AG04449 (cell line): ENCODE measurements around the gene PLLP.
A peak's percentile ranks its signal among the peaks of the same experiment; 100 is the strongest.

Experiments used
- CTCF ChIA-PET: fragments of 350-600 bp; formaldehyde crosslinking; extraction: SDS; loops from one replicate; lab custom pipeline; 2021; ENCODE audit warnings: antibody characterized with exemption; lab: Yijun Ruan, JAX
- POLR2A ChIA-PET: fragments of 400-600, 350-600 bp; formaldehyde crosslinking; extraction: SDS; loops from one replicate; lab custom pipeline; 2020; ENCODE audit warnings: antibody characterized with exemption, inconsistent platforms; lab: Yijun Ruan, JAX
- DNase-seq: peaks from one replicate; pipeline ENCODE4 v3.0.0-alpha.2; 2010; ENCODE audit warnings: low read depth, low spot score
- H3K4me3 ChIP-seq: 2 replicates; pipeline ENCODE4 v1.5.1; 2011; ENCODE audit warnings: low read depth, mild to moderate bottlenecking, control low read depth, low read length
- TF ChIP-seq, protein P1 (sequence below): IDR thresholded peaks from one replicate; pipeline ENCODE4 v1.5.1; 2011; ENCODE audit warnings: mild to moderate bottlenecking, moderate library complexity, low read length, control low read depth, inconsistent platforms; ENCODE audit not compliant: insufficient read depth; ENCODE audit errors: missing control alignments

The PLLP gene

GRCh38 chr16:57255686-57256415 is 28.6 kb downstream of the PLLP start:
- CTCF ChIA-PET, result no interaction called here
- TF ChIP-seq, protein P1, sequence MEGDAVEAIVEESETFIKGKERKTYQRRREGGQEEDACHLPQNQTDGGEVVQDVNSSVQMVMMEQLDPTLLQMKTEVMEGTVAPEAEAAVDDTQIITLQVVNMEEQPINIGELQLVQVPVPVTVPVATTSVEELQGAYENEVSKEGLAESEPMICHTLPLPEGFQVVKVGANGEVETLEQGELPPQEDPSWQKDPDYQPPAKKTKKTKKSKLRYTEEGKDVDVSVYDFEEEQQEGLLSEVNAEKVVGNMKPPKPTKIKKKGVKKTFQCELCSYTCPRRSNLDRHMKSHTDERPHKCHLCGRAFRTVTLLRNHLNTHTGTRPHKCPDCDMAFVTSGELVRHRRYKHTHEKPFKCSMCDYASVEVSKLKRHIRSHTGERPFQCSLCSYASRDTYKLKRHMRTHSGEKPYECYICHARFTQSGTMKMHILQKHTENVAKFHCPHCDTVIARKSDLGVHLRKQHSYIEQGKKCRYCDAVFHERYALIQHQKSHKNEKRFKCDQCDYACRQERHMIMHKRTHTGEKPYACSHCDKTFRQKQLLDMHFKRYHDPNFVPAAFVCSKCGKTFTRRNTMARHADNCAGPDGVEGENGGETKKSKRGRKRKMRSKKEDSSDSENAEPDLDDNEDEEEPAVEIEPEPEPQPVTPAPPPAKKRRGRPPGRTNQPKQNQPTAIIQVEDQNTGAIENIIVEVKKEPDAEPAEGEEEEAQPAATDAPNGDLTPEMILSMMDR, result no peak
- no peak for DNase-seq
- POLR2A ChIA-PET, result interaction anchor here (1.3 kb wide), 1 partner anchor 11 kb away, joined by 3 read pairs; the partner anchor contains the start of gene ARL2BP
- H3K4me3 ChIP-seq, result no peak overlapping the region

DNA sequence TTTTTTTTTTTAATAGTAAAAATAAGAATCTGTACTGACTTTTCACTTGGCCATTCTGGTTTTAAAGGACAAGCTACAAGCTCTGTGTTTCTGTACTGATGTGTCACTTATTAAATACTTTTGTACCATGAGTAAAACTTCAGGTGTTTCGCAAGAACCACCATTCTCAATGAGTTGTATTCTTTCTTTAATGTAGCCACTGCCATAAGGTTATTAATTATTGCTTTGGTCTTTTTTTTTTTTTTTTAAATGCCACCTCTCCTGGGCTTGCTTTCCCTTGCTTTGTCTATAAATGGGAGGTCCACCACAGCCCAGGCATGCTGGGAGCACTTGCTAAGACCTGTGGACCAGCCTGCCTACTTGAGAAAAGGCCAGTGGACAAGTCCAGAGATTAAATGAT is 31.0 kb downstream of the PLLP start:
- H3K4me3 ChIP-seq, result no peak overlapping the region
- ChIA-PET CTCF (no interaction called here), POLR2A (no interaction called here)
- DNase-seq, result no peak
- TF ChIP-seq, protein P1, result no peak

DNA sequence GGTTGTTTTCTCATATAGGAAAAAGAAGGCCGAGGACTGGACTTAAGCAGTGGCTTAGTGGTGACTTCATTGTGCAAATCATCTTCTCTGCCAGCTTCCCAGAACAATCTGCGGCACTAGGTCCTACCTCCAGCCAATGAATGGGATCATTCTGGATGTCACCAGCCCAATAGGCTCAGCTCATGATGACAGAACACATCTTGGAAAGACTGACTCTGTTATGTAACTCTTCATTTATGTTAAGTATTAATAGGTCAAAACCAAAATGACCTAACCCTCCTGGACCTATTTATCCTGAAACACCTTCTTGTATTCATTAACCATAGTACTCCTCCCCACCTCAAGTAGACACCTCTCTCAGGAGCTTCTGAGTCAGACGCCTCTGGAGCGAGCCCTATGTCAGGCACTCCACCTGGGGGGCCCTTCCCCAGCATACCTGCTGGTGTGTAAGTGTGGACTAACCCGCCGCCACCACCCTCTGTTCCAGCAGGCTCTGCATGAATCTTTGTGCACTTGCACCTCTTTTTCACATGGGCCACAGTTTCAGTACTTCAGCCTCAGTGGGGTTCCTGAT is 32.2 kb downstream of the PLLP start:
- no peak overlapping the region for H3K4me3 ChIP-seq
- DNase-seq, result no peak
- POLR2A ChIA-PET, result no interaction called here
- CTCF ChIA-PET, result interaction anchor here (1.4 kb wide), 1 partner anchor 170 kb away, joined by 3 read pairs; no protein-coding TSS in a partner anchor
- TF ChIP-seq, protein P1, result no peak

DNA sequence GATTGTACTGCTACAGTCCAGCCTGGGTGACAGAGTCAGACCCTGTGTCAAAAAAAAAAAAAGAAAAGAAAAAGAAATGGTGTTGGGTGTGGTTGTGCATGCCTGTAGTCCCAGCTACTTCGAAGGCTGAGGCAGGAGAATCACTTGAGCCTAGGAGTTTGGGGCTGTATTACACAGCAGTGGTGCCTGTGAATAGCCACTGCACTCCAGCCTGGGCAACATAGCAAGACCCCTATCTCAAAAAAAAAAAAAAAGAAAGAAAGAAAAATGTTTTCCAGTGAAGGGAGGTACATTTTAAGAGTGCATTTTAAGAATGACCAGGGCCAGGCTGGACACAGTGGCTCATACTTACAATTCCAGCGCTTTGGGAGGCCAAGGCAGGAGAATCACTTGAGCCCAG is 33.1 kb downstream of the PLLP start:
- POLR2A ChIA-PET, result interaction anchor here (1.1 kb wide), 1 partner anchor 9 kb away, joined by 4 read pairs; no protein-coding TSS in a partner anchor
- TF ChIP-seq, protein P1, result no peak
- DNase-seq, result no peak
- no peak overlapping the region for H3K4me3 ChIP-seq
- CTCF ChIA-PET, result interaction anchor here (1.4 kb wide), 1 partner anchor 171 kb away, joined by 3 read pairs; no protein-coding TSS in a partner anchor

DNA sequence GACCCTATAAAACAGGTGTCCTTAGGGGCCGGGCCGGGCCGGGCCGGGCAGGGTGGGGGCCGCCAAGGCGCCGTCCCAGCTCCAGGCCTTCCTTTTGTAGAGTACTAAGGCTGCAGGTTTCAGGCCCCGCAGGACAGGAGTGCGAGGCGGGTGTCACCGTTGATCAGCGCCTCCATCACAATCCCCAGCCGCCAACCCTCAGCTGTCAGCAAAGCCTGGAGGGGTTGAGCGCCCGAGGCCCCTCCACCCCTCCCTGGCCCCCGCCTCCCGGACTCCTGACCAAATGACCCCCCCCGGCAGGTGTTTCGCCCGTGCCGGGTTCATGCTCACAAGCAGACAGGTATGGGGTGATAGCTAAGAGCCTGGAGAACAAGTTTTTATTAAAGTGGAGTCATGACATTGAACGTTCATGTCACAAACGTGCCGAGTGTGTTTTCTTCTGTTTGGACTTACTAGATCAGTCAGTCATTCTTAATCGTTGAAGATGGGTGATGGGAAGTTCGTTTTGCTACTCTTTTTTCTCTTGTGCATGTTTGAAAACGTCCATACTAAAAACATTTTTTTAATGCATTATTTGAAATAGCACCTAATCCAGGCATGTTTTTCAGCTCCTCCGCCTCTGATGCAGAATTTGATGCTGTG is 38.9 kb downstream of the PLLP start:
- DNase-seq, result no peak
- POLR2A ChIA-PET, result interaction anchor here (0.7 to 1.5 kb wide), 5 partner anchors 9 to 60 kb away, joined by 3 to 11 read pairs (median 3); partner anchors contain the start of genes PSME3IP1 and RSPRY1
- CTCF ChIA-PET, result interaction anchor here (1.0 to 2.0 kb wide), 5 partner anchors 10 to 172 kb away, joined by 3 to 7 read pairs (median 3); partner anchors contain the start of gene CPNE2
- TF ChIP-seq, protein P1, result no peak
- peak overlapping the region; percentile 70 for H3K4me3 ChIP-seq
